Measurements from ENCODE around the gene LMAN1.

DNA sequence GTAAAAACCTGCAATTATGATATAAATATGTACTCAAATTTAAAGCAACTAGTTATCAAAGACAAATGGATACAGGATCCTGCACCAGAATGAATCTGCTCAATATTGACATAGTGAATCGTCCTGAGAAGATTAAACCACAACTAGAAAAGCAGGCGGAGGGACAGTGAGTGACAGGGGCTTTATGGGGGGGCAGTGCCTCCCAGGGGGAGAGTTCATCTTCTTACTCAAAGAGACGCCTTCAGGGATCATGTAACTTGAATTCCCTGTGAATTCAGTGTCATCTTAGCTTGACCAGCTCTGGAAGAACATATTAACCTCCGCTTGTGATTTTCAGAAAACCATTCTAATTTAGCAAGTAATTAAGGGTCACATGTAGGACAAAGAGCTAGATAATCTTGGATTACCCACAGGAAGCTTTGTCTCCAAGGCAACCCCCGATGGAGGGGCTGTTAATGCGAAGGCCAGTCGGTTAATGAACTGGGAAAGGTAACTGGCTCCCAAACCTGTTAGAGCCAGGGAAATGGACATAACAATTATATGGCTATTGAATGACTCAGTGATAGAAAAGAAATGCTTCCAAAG lies 17.4 kb upstream of the LMAN1 start:
- TF ChIP-seq POLR2A (IDR thresholded peaks at IDR 0.05): no peak
- TF ChIP-seq, protein P1, sequence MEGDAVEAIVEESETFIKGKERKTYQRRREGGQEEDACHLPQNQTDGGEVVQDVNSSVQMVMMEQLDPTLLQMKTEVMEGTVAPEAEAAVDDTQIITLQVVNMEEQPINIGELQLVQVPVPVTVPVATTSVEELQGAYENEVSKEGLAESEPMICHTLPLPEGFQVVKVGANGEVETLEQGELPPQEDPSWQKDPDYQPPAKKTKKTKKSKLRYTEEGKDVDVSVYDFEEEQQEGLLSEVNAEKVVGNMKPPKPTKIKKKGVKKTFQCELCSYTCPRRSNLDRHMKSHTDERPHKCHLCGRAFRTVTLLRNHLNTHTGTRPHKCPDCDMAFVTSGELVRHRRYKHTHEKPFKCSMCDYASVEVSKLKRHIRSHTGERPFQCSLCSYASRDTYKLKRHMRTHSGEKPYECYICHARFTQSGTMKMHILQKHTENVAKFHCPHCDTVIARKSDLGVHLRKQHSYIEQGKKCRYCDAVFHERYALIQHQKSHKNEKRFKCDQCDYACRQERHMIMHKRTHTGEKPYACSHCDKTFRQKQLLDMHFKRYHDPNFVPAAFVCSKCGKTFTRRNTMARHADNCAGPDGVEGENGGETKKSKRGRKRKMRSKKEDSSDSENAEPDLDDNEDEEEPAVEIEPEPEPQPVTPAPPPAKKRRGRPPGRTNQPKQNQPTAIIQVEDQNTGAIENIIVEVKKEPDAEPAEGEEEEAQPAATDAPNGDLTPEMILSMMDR (IDR thresholded peaks at IDR 0.05): no peak

Measured in thyroid gland (tissue), 4 donors.